Activated CD4-positive, alpha-beta memory T cell treated with anti-CD3 and anti-CD28 coated beads, Interleukin-2, amount 10 ng/mL, durations not matched to agents 7 days and 5 days (primary cell): ENCODE data around the gene CALHM1. TPM values are rescaled to one million over a fixed set of nuclear protein-coding genes. Genes with fewer than 3 reads are reported as not detected.
A peak's percentile ranks its signal among the peaks of the same experiment; 100 is the strongest.
"Not testable (repeated sequence)": the region's sequence is repeated elsewhere in the genome, so short reads cannot be mapped to it uniquely, and the experiment has no call there.

Source experiments
- CTCF ChIA-PET: fragments of 350-600 bp; sonication (Branson Sonifier 250); formaldehyde crosslinking; loops from one replicate; lab custom pipeline; 2021; ENCODE audit warnings: antibody characterized with exemption, inconsistent platforms; lab: Charles Lee
- POLR2A ChIA-PET: fragments of 350-600 bp; sonication (Branson Sonifier 250); formaldehyde crosslinking; loops from one replicate; lab custom pipeline; 2021; ENCODE audit warnings: antibody characterized with exemption; lab: Charles Lee
- DNase-seq: peaks from one replicate; pipeline ENCODE4 v3.0.0-alpha.2; 2020
- H3K27ac Mint-ChIP-seq: one replicate; pipeline ENCODE4 v1.8.0; 2021; ENCODE audit warnings: mild to moderate bottlenecking, mixed read lengths
- H3K27me3 Mint-ChIP-seq: one replicate; pipeline ENCODE4 v1.8.0; 2021; ENCODE audit warnings: mixed read lengths
- H3K36me3 Mint-ChIP-seq: one replicate; pipeline ENCODE4 v1.8.0; 2021; ENCODE audit warnings: low read depth, mixed read lengths
- H3K4me1 Mint-ChIP-seq: one replicate; pipeline ENCODE4 v1.8.0; 2021; ENCODE audit warnings: mixed read lengths
- H3K4me3 Mint-ChIP-seq: one replicate; pipeline ENCODE4 v1.8.0; 2021; ENCODE audit warnings: mild to moderate bottlenecking, mixed read lengths
- H3K9me3 Mint-ChIP-seq: one replicate; pipeline ENCODE4 v1.8.0; 2021; ENCODE audit warnings: mixed read lengths
- total RNA-seq, 2 experiments: library from RNA; stranded (reverse); gene quantifications; one replicate each; pipeline ENCODE4 v1.2.3, GENCODE V29; 2021

CALHM1 gene
- total RNA-seq, 2 experiments from 2014 or later: 0.58 to 0.73 TPM

- peak overlapping the region; percentile 44 for H3K27ac Mint-ChIP-seq
- POLR2A ChIA-PET: interaction anchor here (1.4 to 3.3 kb wide), 3 partner anchors 34 to 68 kb away, joined by 3 to 12 read pairs (median 8); partner anchors contain the start of genes CALHM2 and TAF5
- no peaks in the 10 kb centered on the region for H3K9me3 Mint-ChIP-seq
- no peaks in the 10 kb centered on the region for H3K27me3 Mint-ChIP-seq
- H3K4me1 Mint-ChIP-seq: peaks cover 1% of the 10 kb centered on the region
- CTCF ChIA-PET: interaction anchor here (0.9 to 14.0 kb wide), 14 partner anchors 10 to 173 kb away, joined by 3 to 228 read pairs (median 6); partner anchors contain the start of genes CALHM2, CALHM3 and NEURL1
- H3K4me3 Mint-ChIP-seq: no peak overlapping the region
- peaks cover 80% of the 10 kb centered on the region for H3K36me3 Mint-ChIP-seq
- DNase-seq: no peak
Measured at GRCh38 chr10:103417601-103418000, 41.1 kb downstream of the CALHM1 start.

GRCh38 chr10:103417148-103417469 lies 41.6 kb downstream of the CALHM1 start:
- H3K27me3 Mint-ChIP-seq, H3K4me3 Mint-ChIP-seq, H3K4me1 Mint-ChIP-seq, DNase-seq, H3K27ac Mint-ChIP-seq, H3K9me3 Mint-ChIP-seq: not testable (repeated sequence)
- ChIA-PET CTCF (interaction anchor here (0.8 to 14.0 kb wide), 14 partner anchors 10 to 173 kb away, joined by 3 to 228 read pairs (median 6); partner anchors contain the start of genes CALHM2, CALHM3 and NEURL1), POLR2A (interaction anchor here (1.4 to 3.3 kb wide), 3 partner anchors 34 to 68 kb away, joined by 3 to 12 read pairs (median 8); partner anchors contain the start of genes CALHM2 and TAF5)
- H3K36me3 Mint-ChIP-seq: peaks cover 79% of the 10 kb centered on the region

GRCh38 chr10:103416436-103417147 lies 42.1 kb downstream of the CALHM1 start:
- Mint-ChIP-seq H3K27me3 (no peaks in the 10 kb centered on the region), H3K4me3 (no peak overlapping the region), H3K27ac (no peak overlapping the region), H3K4me1 (peaks cover 1% of the 10 kb centered on the region), H3K36me3 (peaks cover 80% of the 10 kb centered on the region), H3K9me3 (no peaks in the 10 kb centered on the region)
- CTCF ChIA-PET: interaction anchor here (0.8 to 14.0 kb wide), 20 partner anchors 8 to 172 kb away, joined by 3 to 228 read pairs (median 6); partner anchors contain the start of genes CALHM2, CALHM3 and NEURL1
- POLR2A ChIA-PET: interaction anchor here (2.2 to 3.3 kb wide), 2 partner anchors 35 to 69 kb away, joined by 8 to 12 read pairs; partner anchors contain the start of gene CALHM2
- peak; percentile 77 for DNase-seq

- POLR2A ChIA-PET: interaction anchor here (0.6 to 3.3 kb wide), 3 partner anchors 31 to 70 kb away, joined by 3 to 12 read pairs (median 8); partner anchors contain the start of gene CALHM2
Measured at GRCh38 chr10:103415581-103415980, 43.1 kb downstream of the CALHM1 start.

GRCh38 chr10:103413564-103413963 lies 45.1 kb downstream of the CALHM1 start:
- no peak for DNase-seq
- no peaks in the 10 kb centered on the region for H3K9me3 Mint-ChIP-seq
- H3K27me3 Mint-ChIP-seq: no peaks in the 10 kb centered on the region
- ChIA-PET POLR2A (no interaction called here), CTCF (interaction anchor here (0.8 to 14.0 kb wide), 3 partner anchors 16 to 496 kb away, joined by 3 to 228 read pairs (median 3); partner anchors contain the start of genes CNNM2 and NEURL1)
- H3K4me3 Mint-ChIP-seq: no peak overlapping the region
- H3K36me3 Mint-ChIP-seq: peaks cover 78% of the 10 kb centered on the region
- H3K4me1 Mint-ChIP-seq: peaks cover 1% of the 10 kb centered on the region
- no peak overlapping the region for H3K27ac Mint-ChIP-seq

More at GRCh38 chr10:103415581-103415980, 43.1 kb downstream of the CALHM1 start:
- Mint-ChIP-seq H3K4me3 (no peak overlapping the region), H3K36me3 (peaks cover 77% of the 10 kb centered on the region), H3K4me1 (peaks cover 1% of the 10 kb centered on the region), H3K9me3 (no peaks in the 10 kb centered on the region), H3K27me3 (no peaks in the 10 kb centered on the region), H3K27ac (no peak overlapping the region)
- no peak for DNase-seq
- CTCF ChIA-PET: interaction anchor here (1.0 to 14.0 kb wide), 10 partner anchors 8 to 85 kb away, joined by 3 to 228 read pairs (median 7); partner anchors contain the start of genes ATP5MK, NEURL1 and PDCD11

Other genes starting within 250 kb of the CALHM1 start
- gene RPEL1, start 213.0 kb downstream of the CALHM1 start, total RNA-seq: under 1 TPM in 1 of 2 experiments, not detected in 1; 0.13 TPM
- gene INA, start 181.8 kb downstream of the CALHM1 start, total RNA-seq: under 1 TPM; 0.08 to 0.13 TPM
- 10 to 100 TPM; 13.9 to 15.1 TPM for gene PCGF6, start 107.8 kb downstream of the CALHM1 start, total RNA-seq
- gene TAF5, start 90.9 kb downstream of the CALHM1 start, total RNA-seq: 10 to 100 TPM; 13.1 to 13.2 TPM
- gene ATP5MK, start 62.4 kb downstream of the CALHM1 start, total RNA-seq: 100 to 1,000 TPM; 299 to 315 TPM
- 10 to 100 TPM; 38.9 to 39.6 TPM for gene PDCD11, start 62.3 kb downstream of the CALHM1 start, total RNA-seq
- gene CALHM2, start 6.5 kb downstream of the CALHM1 start, total RNA-seq: 100 to 1,000 TPM; 135 to 138 TPM
- gene CALHM3, start 20.3 kb upstream of the CALHM1 start, total RNA-seq: under 1 TPM; 0.48 to 0.53 TPM
- 1 to 10 TPM in 1 of 2 experiments, under 1 TPM in 1; 0.98 to 1.1 TPM for gene NEURL1, start 34.8 kb upstream of the CALHM1 start, total RNA-seq